KMS-11 (cell line): ENCODE data around the gene ARHGAP5.

ENCODE experiments used
- H2AFZ ChIP-seq: fragments of 200-600 bp; sonication (generic); 2 replicates; pipeline ENCODE4 v1.6.1; 2016; ENCODE audit warnings: antibody characterized with exemption, mixed run types, low read depth
- H3K27ac ChIP-seq: fragments of 200-600 bp; sonication (generic); 2 replicates; pipeline ENCODE4 v1.6.1; 2016; ENCODE audit warnings: mild to moderate bottlenecking, mixed run types
- H3K27me3 ChIP-seq: fragments of 200-600 bp; sonication (generic); 2 replicates; pipeline ENCODE4 v1.6.1; 2017; ENCODE audit warnings: mild to moderate bottlenecking, low read depth, mixed run types, moderate library complexity; ENCODE audit not compliant: insufficient read depth
- H3K36me3 ChIP-seq: fragments of 200-600 bp; sonication (generic); 2 replicates; pipeline ENCODE4 v1.6.1; 2017; ENCODE audit warnings: mild to moderate bottlenecking, mixed run types; ENCODE audit not compliant: insufficient read depth
- H3K4me1 ChIP-seq: fragments of 200-600 bp; sonication (generic); 2 replicates; pipeline ENCODE4 v1.6.1; 2016; ENCODE audit warnings: mild to moderate bottlenecking, low read depth, mixed run types; ENCODE audit not compliant: poor library complexity, severe bottlenecking
- H3K4me2 ChIP-seq: fragments of 200-600 bp; sonication (generic); 2 replicates; pipeline ENCODE4 v1.7.0; 2016; ENCODE audit warnings: mild to moderate bottlenecking, mixed run types
- H3K4me3 ChIP-seq: fragments of 200-600 bp; sonication (generic); IDR thresholded peaks from 2 replicates; pipeline ENCODE4 v1.6.1; 2017; ENCODE audit warnings: low read depth, low read length, mixed read lengths; ENCODE audit not compliant: insufficient read depth
- H3K79me2 ChIP-seq: fragments of 200-600 bp; sonication (generic); 2 replicates; pipeline ENCODE4 v1.6.1; 2016; ENCODE audit warnings: low read depth, mixed run types; ENCODE audit not compliant: insufficient read depth
- H3K9ac ChIP-seq: fragments of 200-600 bp; sonication (generic); 2 replicates; pipeline ENCODE4 v1.6.1; 2016; ENCODE audit warnings: mild to moderate bottlenecking, mixed run types
- H4K20me1 ChIP-seq: fragments of 200-600 bp; sonication (generic); 2 replicates; pipeline ENCODE4 v1.6.1; 2016; ENCODE audit warnings: mild to moderate bottlenecking, mixed run types; ENCODE audit not compliant: insufficient read depth
- CTCF ChIP-seq: fragments of 200-600 bp; sonication (generic); conservative IDR thresholded peaks from 2 replicates; pipeline ENCODE4 v1.6.1; 2017; ENCODE audit warnings: low read depth, mild to moderate bottlenecking, antibody characterized with exemption, low read length, moderate library complexity, mixed read lengths

The ARHGAP5 gene

DNA sequence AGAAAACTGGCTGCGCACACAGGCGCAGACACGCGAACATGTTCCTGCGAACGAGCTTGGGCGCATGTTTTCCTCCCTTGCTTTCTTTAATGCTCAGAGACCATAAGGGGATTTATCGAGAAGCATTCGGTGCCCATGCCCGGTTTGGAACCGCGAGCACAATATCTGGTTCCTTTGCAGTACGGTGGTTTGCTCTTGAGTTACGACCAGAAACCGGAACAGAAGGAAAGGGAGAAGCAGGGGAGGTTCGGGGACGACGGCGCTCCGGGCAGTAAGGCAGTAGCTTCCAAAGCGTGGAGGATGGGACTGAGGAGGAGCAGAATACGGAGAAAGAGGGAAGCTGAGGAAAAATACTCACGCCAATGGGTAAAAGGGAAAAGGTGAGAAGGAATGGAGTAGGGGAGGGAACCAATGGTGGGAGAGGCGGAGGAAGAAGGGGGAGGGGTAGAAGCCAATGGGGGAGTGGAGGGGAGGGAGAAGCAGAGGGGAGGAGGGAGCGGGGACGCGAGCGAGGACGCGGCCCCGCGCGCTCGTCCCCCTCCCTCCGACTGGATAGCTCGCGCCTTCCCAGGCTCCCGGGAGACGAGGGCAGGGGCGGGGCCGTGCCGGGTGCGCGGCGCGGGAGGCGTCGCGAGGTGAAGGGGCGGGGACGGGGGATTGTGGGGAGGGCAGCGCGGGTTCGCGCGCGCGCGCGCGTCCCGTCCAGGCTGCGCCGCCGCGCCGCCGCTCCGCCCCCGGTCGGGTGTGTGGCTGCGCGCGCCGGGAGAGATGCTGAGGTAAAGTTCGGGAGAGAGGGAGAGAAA is 625 bp upstream of the ARHGAP5 start:
- Histone ChIP-seq H3K9ac (peak overlapping the region; percentile 66), H3K79me2 (peaks cover 24% of the 10 kb centered on the region; the same call in 1 of the 2 replicates), H3K4me3 (no peak overlapping the region), H3K4me2 (peak overlapping the region; percentile 64; the same call in 1 of the 2 replicates), H4K20me1 (no peaks in the 10 kb centered on the region), H3K4me1 (peaks cover 27% of the 10 kb centered on the region), H2AFZ (peak overlapping the region; percentile 96), H3K36me3 (no peaks in the 10 kb centered on the region), H3K27me3 (no peaks in the 10 kb centered on the region), H3K27ac (peak overlapping the region; percentile 73)
- no peak for TF ChIP-seq CTCF

DNA sequence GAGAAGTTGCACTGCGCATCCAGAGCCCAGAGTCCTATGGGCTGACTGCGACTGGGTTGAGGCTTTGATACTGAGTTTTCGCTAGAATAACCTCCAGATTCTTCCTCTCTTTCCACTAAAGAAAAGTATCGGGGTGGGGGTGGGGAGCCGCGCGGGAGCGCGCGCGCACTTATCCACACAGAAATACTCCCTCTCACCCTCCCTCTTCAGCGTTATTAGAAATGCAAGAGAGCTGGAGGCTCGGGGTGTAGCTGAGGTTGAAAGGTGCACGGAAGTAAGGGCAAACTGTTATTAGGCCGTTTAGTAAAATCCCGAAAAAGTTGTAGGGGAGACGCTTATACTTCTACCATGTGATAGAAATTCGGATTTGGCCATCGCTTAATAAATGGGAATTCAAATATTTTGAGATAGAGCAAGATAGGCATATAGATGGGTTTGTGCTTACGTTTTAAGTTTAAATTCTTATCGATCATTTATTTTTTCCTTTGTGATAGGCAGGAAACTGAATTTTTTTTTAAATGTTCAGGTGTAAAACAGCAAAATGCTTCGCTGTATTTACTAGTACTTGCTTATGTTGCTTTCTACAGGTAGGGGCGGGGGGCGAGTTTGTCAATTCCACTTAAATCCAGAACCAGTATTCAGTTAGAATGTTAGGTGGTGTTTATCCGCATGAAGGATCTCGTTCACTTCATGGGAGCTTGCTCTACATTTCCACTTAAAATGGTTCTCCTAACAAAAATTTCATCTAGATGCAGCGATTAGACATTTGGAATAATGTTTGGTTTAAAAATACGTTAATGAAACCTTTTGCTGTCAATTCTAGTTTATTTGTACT is 1.1 kb downstream of the ARHGAP5 start:
- peak overlapping the region; percentile 67 for H3K4me2 ChIP-seq
- H3K4me1 ChIP-seq, result peaks cover 45% of the 10 kb centered on the region
- no peak for TF ChIP-seq CTCF
- H2AFZ ChIP-seq, result peak overlapping the region; percentile 55
- peak overlapping the region; percentile 50; the same call in 1 of the 2 replicates for H3K27ac ChIP-seq
- no peak overlapping the region for H3K4me3 ChIP-seq
- H3K9ac ChIP-seq, result peak overlapping the region; percentile 62; the same call in 1 of the 2 replicates
- peaks cover 24% of the 10 kb centered on the region; the same call in 1 of the 2 replicates for H3K79me2 ChIP-seq
- no peaks in the 10 kb centered on the region for H4K20me1 ChIP-seq
- H3K27me3 ChIP-seq, result no peaks in the 10 kb centered on the region
- H3K36me3 ChIP-seq, result no peaks in the 10 kb centered on the region

DNA sequence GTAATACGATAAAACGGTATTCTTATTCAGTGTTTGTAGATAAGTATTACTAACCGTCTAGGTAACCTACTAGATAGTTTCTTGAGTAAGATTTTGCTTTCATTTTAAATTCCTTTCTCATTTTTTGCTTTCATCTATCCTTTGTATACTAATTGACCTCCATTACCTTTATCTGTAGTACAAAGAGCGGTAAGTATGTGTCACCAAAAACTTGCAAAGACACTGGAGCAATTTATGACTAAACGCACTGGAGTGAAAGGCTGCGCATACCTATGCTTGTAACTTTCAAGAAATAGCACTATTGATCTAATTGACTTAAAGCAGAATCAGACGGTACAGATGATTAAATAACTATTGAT is 1.7 kb downstream of the ARHGAP5 start:
- no peaks in the 10 kb centered on the region for H3K27me3 ChIP-seq
- peaks cover 49% of the 10 kb centered on the region for H3K4me1 ChIP-seq
- H4K20me1 ChIP-seq, result no peaks in the 10 kb centered on the region
- H3K36me3 ChIP-seq, result no peaks in the 10 kb centered on the region
- H3K9ac ChIP-seq, result no peak overlapping the region
- no peak overlapping the region for H3K4me3 ChIP-seq
- H3K4me2 ChIP-seq, result peak overlapping the region; percentile 67
- no peak overlapping the region for H3K27ac ChIP-seq
- TF ChIP-seq CTCF, result no peak
- peaks cover 24% of the 10 kb centered on the region; the same call in 1 of the 2 replicates for H3K79me2 ChIP-seq
- H2AFZ ChIP-seq, result no peak overlapping the region

GRCh38 chr14:32079264-32079663 is 2.2 kb downstream of the ARHGAP5 start:
- Histone ChIP-seq H3K4me1 (peaks cover 48% of the 10 kb centered on the region), H3K4me3 (no peak overlapping the region), H3K4me2 (peak overlapping the region; percentile 67; the same call in 1 of the 2 replicates), H2AFZ (no peak overlapping the region), H3K9ac (no peak overlapping the region), H3K79me2 (peaks cover 24% of the 10 kb centered on the region; the same call in 1 of the 2 replicates), H3K27me3 (no peaks in the 10 kb centered on the region), H3K36me3 (no peaks in the 10 kb centered on the region), H4K20me1 (no peaks in the 10 kb centered on the region), H3K27ac (no peak overlapping the region)
- no peak for TF ChIP-seq CTCF
